Peyer's patch (tissue), 4 donors: Measurements from ENCODE around the gene MPP1.

ENCODE experiments used
- POLR2A ChIP-seq, 2 donors: fragments of 450-650 bp; IDR thresholded peaks; one replicate each; pipeline ENCODE4 v1.5.1; 2017; ENCODE audit warnings: antibody characterized with exemption in 2 of 2, mild to moderate bottlenecking in 2 of 2, moderate library complexity in 2 of 2
- TF ChIP-seq, protein P1 (sequence below), 6 experiments: fragments of 450-650 bp in 4 of 6; fragments of 200-600 bp in 2 of 6; sonication (generic) in 1 of 6; IDR thresholded peaks; one replicate each; pipeline ENCODE4 v1.5.1; 2017 to 2019; ENCODE audit warnings: antibody characterized with exemption in 6 of 6, mild to moderate bottlenecking in 3 of 6, moderate library complexity in 1 of 6

DNA sequence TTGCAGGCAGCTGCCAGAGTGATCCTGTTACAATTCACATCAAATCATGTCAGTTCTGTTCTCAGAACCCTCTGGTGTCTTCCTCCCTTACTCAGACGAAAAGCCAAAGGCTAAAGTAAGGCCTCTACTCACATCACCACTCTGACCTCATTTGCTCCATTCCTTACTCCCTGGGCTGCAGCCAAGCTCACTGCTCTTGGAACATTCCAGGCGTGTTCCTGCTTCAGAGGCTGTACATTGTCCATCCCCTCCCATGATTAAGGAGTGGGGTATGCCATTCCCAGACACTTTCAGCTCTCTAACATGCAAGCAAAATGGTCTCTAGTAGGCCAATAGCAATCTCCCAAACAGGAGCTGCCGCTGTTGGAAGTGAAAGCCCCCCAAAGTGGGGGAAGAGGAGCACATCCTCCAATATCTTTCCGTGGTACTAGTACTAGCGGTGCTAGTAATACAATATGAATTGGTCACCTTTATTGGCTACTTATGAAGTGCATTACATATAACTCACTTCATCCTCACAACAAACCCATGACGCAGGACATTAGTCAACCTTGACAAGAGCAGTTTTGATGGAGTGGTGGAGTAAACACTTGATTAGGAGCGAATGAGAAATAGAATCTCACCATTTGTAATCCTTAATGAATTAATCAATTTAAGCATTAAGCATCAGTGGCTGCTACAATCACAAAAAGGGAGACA lies 69.4 kb downstream of the MPP1 start:
- TF ChIP-seq, protein P1, sequence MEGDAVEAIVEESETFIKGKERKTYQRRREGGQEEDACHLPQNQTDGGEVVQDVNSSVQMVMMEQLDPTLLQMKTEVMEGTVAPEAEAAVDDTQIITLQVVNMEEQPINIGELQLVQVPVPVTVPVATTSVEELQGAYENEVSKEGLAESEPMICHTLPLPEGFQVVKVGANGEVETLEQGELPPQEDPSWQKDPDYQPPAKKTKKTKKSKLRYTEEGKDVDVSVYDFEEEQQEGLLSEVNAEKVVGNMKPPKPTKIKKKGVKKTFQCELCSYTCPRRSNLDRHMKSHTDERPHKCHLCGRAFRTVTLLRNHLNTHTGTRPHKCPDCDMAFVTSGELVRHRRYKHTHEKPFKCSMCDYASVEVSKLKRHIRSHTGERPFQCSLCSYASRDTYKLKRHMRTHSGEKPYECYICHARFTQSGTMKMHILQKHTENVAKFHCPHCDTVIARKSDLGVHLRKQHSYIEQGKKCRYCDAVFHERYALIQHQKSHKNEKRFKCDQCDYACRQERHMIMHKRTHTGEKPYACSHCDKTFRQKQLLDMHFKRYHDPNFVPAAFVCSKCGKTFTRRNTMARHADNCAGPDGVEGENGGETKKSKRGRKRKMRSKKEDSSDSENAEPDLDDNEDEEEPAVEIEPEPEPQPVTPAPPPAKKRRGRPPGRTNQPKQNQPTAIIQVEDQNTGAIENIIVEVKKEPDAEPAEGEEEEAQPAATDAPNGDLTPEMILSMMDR (IDR thresholded peaks at IDR 0.05): no peak
- TF ChIP-seq POLR2A (IDR thresholded peaks at IDR 0.05): no peak
